GM23338 (cell line): ENCODE data around the gene PPP2R5C.

Experiments used
- CREB1 ChIP-seq: fragments of 250-450 bp; sonication (Bioruptor Pico); IDR thresholded peaks from 2 replicates; pipeline ENCODE4 v1.5.0; 2020; ENCODE audit warnings: low read depth, mild to moderate bottlenecking, moderate library complexity
- CTCF ChIP-seq, 2 experiments: fragments of 200-600 bp in 1 of 2; sonication (generic) in 1 of 2; conservative IDR thresholded peaks; 2 replicates each; pipeline versions ENCODE4 v1.5.1 to v1.6.1; 2016 to 2017; ENCODE audit warnings: antibody characterized with exemption in 2 of 2, low read depth in 2 of 2, mild to moderate bottlenecking in 2 of 2, moderate library complexity in 1 of 2
- EZH2 ChIP-seq: fragments of 200-600 bp; sonication (generic); IDR thresholded peaks from one replicate; pipeline ENCODE4 v1.8.0; 2017; ENCODE audit warnings: antibody characterized with exemption, mild to moderate bottlenecking, low read depth; ENCODE audit not compliant: unreplicated experiment
- EZH2phosphoT487 ChIP-seq: fragments of 200-600 bp; sonication (generic); IDR thresholded peaks from one replicate; pipeline ENCODE4 v1.8.1; 2018; ENCODE audit warnings: antibody characterized with exemption; ENCODE audit not compliant: unreplicated experiment
- JUNB ChIP-seq: IDR thresholded peaks from one replicate; pipeline ENCODE4 v1.6.1; 2016; ENCODE audit warnings: antibody characterized with exemption; ENCODE audit not compliant: unreplicated experiment
- POLR2AphosphoS5 ChIP-seq: IDR thresholded peaks from 2 replicates; pipeline ENCODE4 v1.6.1; 2016; ENCODE audit warnings: antibody characterized with exemption, low read depth
- ZNF114 ChIP-seq: fragments of 250-450 bp; sonication (Bioruptor Pico); IDR thresholded peaks from 2 replicates; pipeline ENCODE4 v1.5.0; 2020; ENCODE audit warnings: mild to moderate bottlenecking, moderate library complexity
- ZNF331 ChIP-seq: fragments of 250-450 bp; sonication (Bioruptor Pico); IDR thresholded peaks from 2 replicates; pipeline ENCODE4 v1.5.0; 2020; ENCODE audit warnings: low read depth, mild to moderate bottlenecking, moderate library complexity
- TF ChIP-seq, protein P1 (sequence below): IDR thresholded peaks from one replicate; pipeline ENCODE4 v1.6.1; 2018; ENCODE audit warnings: antibody characterized with exemption; ENCODE audit not compliant: unreplicated experiment

- no peak for TF ChIP-seq POLR2AphosphoS5
- TF ChIP-seq CTCF (conservative IDR thresholded peaks at IDR 0.05; ENCODE audit: low read depth in 2 of 2), result no peak
- TF ChIP-seq EZH2, result no peak
- TF ChIP-seq, protein P1, sequence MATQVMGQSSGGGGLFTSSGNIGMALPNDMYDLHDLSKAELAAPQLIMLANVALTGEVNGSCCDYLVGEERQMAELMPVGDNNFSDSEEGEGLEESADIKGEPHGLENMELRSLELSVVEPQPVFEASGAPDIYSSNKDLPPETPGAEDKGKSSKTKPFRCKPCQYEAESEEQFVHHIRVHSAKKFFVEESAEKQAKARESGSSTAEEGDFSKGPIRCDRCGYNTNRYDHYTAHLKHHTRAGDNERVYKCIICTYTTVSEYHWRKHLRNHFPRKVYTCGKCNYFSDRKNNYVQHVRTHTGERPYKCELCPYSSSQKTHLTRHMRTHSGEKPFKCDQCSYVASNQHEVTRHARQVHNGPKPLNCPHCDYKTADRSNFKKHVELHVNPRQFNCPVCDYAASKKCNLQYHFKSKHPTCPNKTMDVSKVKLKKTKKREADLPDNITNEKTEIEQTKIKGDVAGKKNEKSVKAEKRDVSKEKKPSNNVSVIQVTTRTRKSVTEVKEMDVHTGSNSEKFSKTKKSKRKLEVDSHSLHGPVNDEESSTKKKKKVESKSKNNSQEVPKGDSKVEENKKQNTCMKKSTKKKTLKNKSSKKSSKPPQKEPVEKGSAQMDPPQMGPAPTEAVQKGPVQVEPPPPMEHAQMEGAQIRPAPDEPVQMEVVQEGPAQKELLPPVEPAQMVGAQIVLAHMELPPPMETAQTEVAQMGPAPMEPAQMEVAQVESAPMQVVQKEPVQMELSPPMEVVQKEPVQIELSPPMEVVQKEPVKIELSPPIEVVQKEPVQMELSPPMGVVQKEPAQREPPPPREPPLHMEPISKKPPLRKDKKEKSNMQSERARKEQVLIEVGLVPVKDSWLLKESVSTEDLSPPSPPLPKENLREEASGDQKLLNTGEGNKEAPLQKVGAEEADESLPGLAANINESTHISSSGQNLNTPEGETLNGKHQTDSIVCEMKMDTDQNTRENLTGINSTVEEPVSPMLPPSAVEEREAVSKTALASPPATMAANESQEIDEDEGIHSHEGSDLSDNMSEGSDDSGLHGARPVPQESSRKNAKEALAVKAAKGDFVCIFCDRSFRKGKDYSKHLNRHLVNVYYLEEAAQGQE, result no peak
- TF ChIP-seq EZH2phosphoT487, result no peak
- TF ChIP-seq CREB1 (CRISPR knock-in tag), result no peak
- TF ChIP-seq JUNB, result no peak
- TF ChIP-seq ZNF331 (CRISPR knock-in tag), result no peak
- no peak for TF ChIP-seq ZNF114 (CRISPR knock-in tag)
Observed at GRCh38 chr14:101891471-101891870, 130.0 kb downstream of the PPP2R5C start.
